GM12865 (cell line): Measurements from ENCODE around the gene MEIKIN.

Source experiments
- DNase-seq: peaks from one replicate; pipeline ENCODE4 v3.0.0; 2010; ENCODE audit warnings: low read depth
- H3K4me3 ChIP-seq: 2 replicates; pipeline ENCODE4 v1.5.1; 2011; ENCODE audit warnings: mild to moderate bottlenecking, low read depth, low read length, control low read depth
- TF ChIP-seq, protein P1 (sequence below): IDR thresholded peaks from 2 replicates; pipeline ENCODE4 v1.5.1; 2011; ENCODE audit warnings: low read length, control low read depth, low read depth, inconsistent platforms; ENCODE audit not compliant: insufficient read depth; ENCODE audit errors: missing control alignments

MEIKIN gene

DNA sequence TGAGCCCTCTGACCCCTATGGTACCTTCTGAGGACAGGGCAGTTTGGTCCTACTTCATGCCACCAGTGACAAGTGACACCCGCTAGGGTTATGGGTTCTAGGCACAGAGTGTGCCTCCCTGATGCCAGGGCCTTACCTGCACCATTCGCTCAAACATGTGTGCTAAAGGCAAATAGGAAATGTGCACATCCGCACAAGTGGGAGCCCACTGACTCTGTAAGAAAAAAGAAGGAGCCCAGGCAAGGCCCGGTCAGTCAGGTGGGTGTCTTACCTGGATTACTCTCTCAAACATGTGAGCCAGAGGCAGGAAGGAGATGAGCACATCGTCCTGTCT is 29.1 kb upstream of the MEIKIN start:
- TF ChIP-seq, protein P1, sequence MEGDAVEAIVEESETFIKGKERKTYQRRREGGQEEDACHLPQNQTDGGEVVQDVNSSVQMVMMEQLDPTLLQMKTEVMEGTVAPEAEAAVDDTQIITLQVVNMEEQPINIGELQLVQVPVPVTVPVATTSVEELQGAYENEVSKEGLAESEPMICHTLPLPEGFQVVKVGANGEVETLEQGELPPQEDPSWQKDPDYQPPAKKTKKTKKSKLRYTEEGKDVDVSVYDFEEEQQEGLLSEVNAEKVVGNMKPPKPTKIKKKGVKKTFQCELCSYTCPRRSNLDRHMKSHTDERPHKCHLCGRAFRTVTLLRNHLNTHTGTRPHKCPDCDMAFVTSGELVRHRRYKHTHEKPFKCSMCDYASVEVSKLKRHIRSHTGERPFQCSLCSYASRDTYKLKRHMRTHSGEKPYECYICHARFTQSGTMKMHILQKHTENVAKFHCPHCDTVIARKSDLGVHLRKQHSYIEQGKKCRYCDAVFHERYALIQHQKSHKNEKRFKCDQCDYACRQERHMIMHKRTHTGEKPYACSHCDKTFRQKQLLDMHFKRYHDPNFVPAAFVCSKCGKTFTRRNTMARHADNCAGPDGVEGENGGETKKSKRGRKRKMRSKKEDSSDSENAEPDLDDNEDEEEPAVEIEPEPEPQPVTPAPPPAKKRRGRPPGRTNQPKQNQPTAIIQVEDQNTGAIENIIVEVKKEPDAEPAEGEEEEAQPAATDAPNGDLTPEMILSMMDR = no peak
- no peak for DNase-seq
- H3K4me3 ChIP-seq = no peak overlapping the region

DNA sequence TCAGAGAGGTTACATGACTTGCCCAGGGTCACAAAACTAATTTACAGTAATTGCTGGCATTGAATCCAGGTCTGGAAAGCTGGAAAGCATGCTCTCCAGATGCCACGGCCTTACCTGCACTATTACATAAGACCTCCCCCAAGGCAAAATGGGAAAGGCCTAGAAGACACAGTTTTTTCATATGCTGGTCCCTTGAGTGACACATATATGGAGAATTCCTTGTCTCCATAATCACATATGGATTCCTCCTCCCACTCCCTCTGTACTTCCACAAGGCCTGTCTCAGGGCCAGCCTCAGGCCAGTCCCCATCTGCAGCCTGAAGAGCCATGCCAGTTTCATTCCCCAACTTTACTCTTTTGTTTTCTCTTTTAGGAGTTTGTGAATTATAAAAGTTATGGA is 28.6 kb upstream of the MEIKIN start:
- TF ChIP-seq, protein P1 = no peak
- DNase-seq = no peak
- H3K4me3 ChIP-seq = no peak overlapping the region

GRCh38 chr5:131973089-131973712 is 27.7 kb upstream of the MEIKIN start:
- no peak for DNase-seq
- TF ChIP-seq, protein P1 = no peak
- no peak overlapping the region for H3K4me3 ChIP-seq

GRCh38 chr5:131968396-131968954 is 23.0 kb upstream of the MEIKIN start:
- H3K4me3 ChIP-seq = no peak overlapping the region
- no peak for DNase-seq
- TF ChIP-seq, protein P1 = no peak

GRCh38 chr5:131966551-131966950 is 21.1 kb upstream of the MEIKIN start:
- TF ChIP-seq, protein P1 = no peak
- H3K4me3 ChIP-seq = no peak overlapping the region
- DNase-seq = no peak

DNA sequence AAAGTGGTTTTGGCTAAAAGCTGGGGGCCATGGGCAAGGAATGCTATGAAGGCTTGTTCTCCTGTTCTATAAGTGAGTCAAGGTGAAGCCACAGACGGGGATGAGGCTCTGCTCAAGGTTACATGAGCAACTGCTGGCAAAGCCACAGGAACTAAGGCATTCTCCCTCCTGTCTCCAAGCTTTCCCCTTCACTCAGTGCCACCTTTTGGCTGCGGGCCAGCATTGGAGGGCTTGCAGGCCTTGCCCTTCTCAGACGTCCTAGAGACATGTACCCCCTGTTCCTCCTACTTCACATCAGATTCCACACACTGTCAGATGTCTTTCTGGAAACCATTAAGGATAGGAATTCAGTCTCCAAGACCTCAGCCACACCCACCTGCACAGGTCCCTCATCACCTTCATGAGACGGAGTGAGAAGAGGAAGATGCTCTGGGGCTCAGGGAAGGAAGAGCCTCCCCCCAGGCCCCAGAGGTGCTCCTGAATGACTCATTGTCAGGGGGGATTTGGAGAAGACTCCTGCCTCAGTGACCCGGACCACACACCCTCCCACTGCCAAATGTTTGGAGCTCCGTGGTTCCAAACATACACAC is 20.5 kb upstream of the MEIKIN start:
- no peak overlapping the region for H3K4me3 ChIP-seq
- no peak for DNase-seq
- TF ChIP-seq, protein P1 = no peak

DNA sequence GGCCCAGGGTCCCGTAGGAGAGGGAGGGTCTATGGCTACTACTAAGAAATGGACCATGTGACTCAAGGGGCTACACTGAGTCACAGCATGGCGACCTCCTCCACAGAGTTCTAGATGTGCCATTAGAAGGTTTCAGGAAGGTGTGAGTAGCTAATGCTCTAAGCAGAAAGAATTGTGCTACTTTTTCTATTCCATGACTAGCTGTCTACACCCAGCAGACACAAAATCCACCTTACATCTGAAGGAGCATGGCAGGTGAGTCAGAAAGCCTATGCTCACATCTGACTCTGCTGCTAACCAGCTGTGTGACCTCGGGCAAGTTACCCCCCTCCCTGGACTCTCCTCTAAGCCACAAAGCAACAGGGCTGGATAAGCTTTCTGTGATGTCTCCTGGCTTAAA is 14.4 kb upstream of the MEIKIN start:
- no peak overlapping the region for H3K4me3 ChIP-seq
- TF ChIP-seq, protein P1 = no peak
- DNase-seq = no peak
